Measurements from ENCODE around the gene PRRC2C. TPM values are rescaled to one million over a fixed set of nuclear protein-coding genes. Genes with fewer than 3 reads are reported as not detected.
A peak's percentile ranks its signal among the peaks of the same experiment; 100 is the strongest.

PRRC2C gene
- total and polyA plus RNA-seq, 2 of the 13 experiments (the other 11 are each of a cell fraction or from before 2014, with no cell fraction given): 46.2 to 57.0 TPM

DNA sequence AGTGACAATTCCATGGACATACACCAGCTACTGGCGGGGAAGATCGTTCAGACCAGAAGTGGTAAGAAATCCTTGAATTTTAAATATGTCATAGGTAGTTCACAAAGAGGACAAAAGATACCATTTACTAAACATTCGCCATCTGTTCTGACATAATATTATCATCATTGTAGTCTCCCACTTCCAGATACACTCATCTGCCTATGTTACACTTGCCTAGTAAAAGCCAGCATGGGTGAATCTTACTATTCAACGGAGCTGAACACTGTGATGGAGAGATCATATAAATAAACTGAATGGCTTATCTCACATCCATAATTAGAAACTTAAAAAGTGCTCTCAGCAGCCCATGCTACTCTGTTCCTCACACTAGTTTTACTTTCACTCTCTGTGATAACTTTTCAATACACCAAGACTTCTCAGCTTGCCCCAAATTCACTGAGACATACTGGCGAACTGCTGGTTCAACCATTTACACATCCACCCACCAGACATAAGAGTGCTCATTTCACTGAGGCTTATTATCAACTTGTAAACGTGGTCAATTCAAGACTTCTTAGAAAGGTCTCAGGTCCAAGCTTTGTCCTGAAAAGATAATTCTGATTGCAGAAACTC is 463 bp upstream of the PRRC2C start (continued):
- TF ChIP-seq, protein P1, sequence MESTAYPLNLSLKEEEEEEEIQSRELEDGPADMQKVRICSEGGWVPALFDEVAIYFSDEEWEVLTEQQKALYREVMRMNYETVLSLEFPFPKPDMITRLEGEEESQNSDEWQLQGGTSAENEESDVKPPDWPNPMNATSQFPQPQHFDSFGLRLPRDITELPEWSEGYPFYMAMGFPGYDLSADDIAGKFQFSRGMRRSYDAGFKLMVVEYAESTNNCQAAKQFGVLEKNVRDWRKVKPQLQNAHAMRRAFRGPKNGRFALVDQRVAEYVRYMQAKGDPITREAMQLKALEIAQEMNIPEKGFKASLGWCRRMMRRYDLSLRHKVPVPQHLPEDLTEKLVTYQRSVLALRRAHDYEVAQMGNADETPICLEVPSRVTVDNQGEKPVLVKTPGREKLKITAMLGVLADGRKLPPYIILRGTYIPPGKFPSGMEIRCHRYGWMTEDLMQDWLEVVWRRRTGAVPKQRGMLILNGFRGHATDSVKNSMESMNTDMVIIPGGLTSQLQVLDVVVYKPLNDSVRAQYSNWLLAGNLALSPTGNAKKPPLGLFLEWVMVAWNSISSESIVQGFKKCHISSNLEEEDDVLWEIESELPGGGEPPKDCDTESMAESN (CRISPR knock-in tag; conservative IDR thresholded peaks at IDR 0.05): peak; percentile 47; the same call in 1 of the 2 replicates
- TF ChIP-seq ZNF556 (CRISPR knock-in tag; IDR thresholded peaks at IDR 0.05; ENCODE audit: borderline replicate concordance) (0 out of 2 replicates have a peak, but pooled peaks have one; percentile 4), SMC3 (IDR thresholded peaks at IDR 0.05; ENCODE audit: low read length) (peak; percentile 36; the same call in 1 of the 2 replicates), ZNF501 (CRISPR knock-in tag; IDR thresholded peaks at IDR 0.05) (no peak), FOXA3 (CRISPR knock-in tag; IDR thresholded peaks at IDR 0.05) (no peak), KAT8 (CRISPR knock-in tag; IDR thresholded peaks at IDR 0.05) (no peak), PPARG (CRISPR knock-in tag; conservative IDR thresholded peaks at IDR 0.05) (0 out of 2 replicates have a peak, but pooled peaks have one; percentile 40), ADNP (CRISPR knock-in tag; IDR thresholded peaks at IDR 0.05) (no peak), ZNF792 (CRISPR knock-in tag; IDR thresholded peaks at IDR 0.05) (0 out of 2 replicates have a peak, but pooled peaks have one; percentile 68)

DNA sequence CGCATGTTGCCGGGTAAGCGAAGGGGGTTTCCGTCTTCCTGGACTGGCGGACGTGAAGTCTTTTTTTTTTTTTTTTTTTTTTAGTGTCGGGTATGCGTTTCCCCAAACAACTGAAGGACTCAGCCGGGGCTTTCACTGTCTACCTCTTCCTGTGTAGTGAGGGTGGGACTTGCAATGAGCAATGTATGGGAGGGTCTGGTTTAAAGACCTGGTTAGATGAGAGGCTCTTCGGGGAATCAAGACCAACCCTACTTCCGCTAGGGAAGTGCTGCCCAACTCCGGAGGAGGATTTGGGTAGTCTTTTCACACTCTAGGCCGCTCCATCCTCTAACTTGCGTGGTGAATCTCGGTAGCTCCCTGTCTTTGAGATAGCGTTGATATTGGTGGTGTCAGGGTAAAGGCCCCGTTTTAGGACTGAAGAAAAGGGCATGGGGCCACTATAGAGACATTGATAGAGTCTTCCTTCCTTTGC is 754 bp downstream of the PRRC2C start:
- Histone ChIP-seq H3K4me3 (replicated peaks in 1 of 3; ENCODE audit: insufficient read depth in 1 of 3, low read depth in 2 of 3, low read length in 3 of 3) (peak overlapping the region; percentile 80 to 97 (median 96)), H3K9me3 (ENCODE audit: low read length) (no peaks in the 10 kb centered on the region), H3K9ac (ENCODE audit: insufficient read depth, low read depth, low read length) (peak overlapping the region; percentile 96), H4K20me1 (ENCODE audit: insufficient read depth, low read length) (peaks cover 49% of the 10 kb centered on the region), H3K36me3 (replicated peaks in 1 of 2; ENCODE audit: control insufficient read depth in 1 of 2, insufficient read depth in 2 of 2, low read length in 2 of 2) (peaks cover under 1 to 10% of the 10 kb centered on the region in 2 experiments; a peak in 3 of 5 replicates), H3K27me3 (ENCODE audit: control insufficient read depth in 1 of 2, insufficient read depth in 2 of 2, low read length in 2 of 2) (no peaks in the 10 kb centered on the region; a peak in 1 of 5 replicates), H3K79me2 (ENCODE audit: insufficient read depth, low read length) (peaks cover 57% of the 10 kb centered on the region), H3K4me2 (ENCODE audit: low read depth, low read length) (peak overlapping the region; percentile 70), H2AFZ (ENCODE audit: low read length) (no peak overlapping the region), H3K27ac (ENCODE audit: extremely low read length, insufficient read depth, low read length) (peak overlapping the region; percentile 96), H3K4me1 (ENCODE audit: insufficient read depth, low read length) (peaks cover 38% of the 10 kb centered on the region)
- in situ Hi-C loops (cut with HindIII; ENCODE audit: extremely low pct_ligation_motif_present, low pct_unique_long_range_greater_than_20kb): no loop called here
- ATAC-seq (peak; percentile 71), DNase-seq (ENCODE audit: low spot score) (peak; percentile 50), FAIRE-seq (peak; percentile 8)
- POLR2A ChIA-PET: interaction anchor here (0.6 to 1.7 kb wide), 3 partner anchors 8 to 296 kb away, joined by 4 to 7 read pairs (median 4); partner anchors contain the start of gene METTL13
- WGBS (ENCODE audit: low lambda C conversion rate): 0% methylated on average over 14 of the region's 17 CpGs
- CTCF ChIA-PET (ENCODE audit: low intra/inter-chr PET ratio, low total read pairs): no interaction called here
- no TSS peak for BruUV-seq (replicated peaks)
- intact Hi-C loops (cut with micrococcal nuclease; ENCODE audit: unreplicated experiment): loop anchor here (5.0 to 10.0 kb wide), 3 partner anchors 86 to 1591 kb away; partner anchors contain the start of genes METTL13 and SCYL3
- TF ChIP-seq, protein P2, sequence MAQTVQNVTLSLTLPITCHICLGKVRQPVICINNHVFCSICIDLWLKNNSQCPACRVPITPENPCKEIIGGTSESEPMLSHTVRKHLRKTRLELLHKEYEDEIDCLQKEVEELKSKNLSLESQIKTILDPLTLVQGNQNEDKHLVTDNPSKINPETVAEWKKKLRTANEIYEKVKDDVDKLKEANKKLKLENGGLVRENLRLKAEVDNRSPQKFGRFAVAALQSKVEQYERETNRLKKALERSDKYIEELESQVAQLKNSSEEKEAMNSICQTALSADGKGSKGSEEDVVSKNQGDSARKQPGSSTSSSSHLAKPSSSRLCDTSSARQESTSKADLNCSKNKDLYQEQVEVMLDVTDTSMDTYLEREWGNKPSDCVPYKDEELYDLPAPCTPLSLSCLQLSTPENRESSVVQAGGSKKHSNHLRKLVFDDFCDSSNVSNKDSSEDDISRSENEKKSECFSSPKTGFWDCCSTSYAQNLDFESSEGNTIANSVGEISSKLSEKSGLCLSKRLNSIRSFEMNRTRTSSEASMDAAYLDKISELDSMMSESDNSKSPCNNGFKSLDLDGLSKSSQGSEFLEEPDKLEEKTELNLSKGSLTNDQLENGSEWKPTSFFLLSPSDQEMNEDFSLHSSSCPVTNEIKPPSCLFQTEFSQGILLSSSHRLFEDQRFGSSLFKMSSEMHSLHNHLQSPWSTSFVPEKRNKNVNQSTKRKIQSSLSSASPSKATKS (CRISPR knock-in tag; IDR thresholded peaks at IDR 0.05): 0 out of 2 replicates have a peak, but pooled peaks have one; percentile 23
- no peak for TF ChIP-seq ZNF737 (CRISPR knock-in tag; IDR thresholded peaks at IDR 0.05; ENCODE audit: borderline replicate concordance)
- TF ChIP-seq ZNF335 (CRISPR knock-in tag; IDR thresholded peaks at IDR 0.05): 0 out of 2 replicates have a peak, but pooled peaks have one; percentile 7
- no peak for TF ChIP-seq EZH2 (conservative IDR thresholded peaks at IDR 0.05; ENCODE audit: low read depth, low read length)
- TF ChIP-seq KLF12 (CRISPR knock-in tag; IDR thresholded peaks at IDR 0.05; ENCODE audit: borderline replicate concordance): no peak
- TF ChIP-seq ASH2L (IDR thresholded peaks at IDR 0.05; ENCODE audit: insufficient read length, low read depth, low read length): peak; percentile 53
- TF ChIP-seq SNRNP70 (IDR thresholded peaks at IDR 0.05; ENCODE audit: low read depth, low read length): no peak
- 0 out of 2 replicates have a peak, but pooled peaks have one; percentile 29 for TF ChIP-seq ZSCAN30 (CRISPR knock-in tag; IDR thresholded peaks at IDR 0.05)
- TF ChIP-seq, protein P3, sequence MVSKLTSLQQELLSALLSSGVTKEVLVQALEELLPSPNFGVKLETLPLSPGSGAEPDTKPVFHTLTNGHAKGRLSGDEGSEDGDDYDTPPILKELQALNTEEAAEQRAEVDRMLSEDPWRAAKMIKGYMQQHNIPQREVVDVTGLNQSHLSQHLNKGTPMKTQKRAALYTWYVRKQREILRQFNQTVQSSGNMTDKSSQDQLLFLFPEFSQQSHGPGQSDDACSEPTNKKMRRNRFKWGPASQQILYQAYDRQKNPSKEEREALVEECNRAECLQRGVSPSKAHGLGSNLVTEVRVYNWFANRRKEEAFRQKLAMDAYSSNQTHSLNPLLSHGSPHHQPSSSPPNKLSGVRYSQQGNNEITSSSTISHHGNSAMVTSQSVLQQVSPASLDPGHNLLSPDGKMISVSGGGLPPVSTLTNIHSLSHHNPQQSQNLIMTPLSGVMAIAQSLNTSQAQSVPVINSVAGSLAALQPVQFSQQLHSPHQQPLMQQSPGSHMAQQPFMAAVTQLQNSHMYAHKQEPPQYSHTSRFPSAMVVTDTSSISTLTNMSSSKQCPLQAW (CRISPR knock-in tag; IDR thresholded peaks at IDR 0.05): 0 out of 2 replicates have a peak, but pooled peaks have one; percentile 5

Data from HepG2 (cell line).